Stimulated activated CD8-positive, alpha-beta memory T cell treated with anti-CD3 and anti-CD28 coated beads, Interleukin-7, amount 100 ng/mL, for 24 hours (primary cell): ENCODE results near the gene SPECC1L.

ENCODE experiments used
- DNase-seq: peaks from one replicate; pipeline ENCODE4 v3.0.0-alpha.2; 2020; ENCODE audit warnings: low read depth

SPECC1L gene

GRCh38 chr22:24416095-24416494, 145.5 kb downstream of the SPECC1L start:
- DNase-seq: no peak

DNA sequence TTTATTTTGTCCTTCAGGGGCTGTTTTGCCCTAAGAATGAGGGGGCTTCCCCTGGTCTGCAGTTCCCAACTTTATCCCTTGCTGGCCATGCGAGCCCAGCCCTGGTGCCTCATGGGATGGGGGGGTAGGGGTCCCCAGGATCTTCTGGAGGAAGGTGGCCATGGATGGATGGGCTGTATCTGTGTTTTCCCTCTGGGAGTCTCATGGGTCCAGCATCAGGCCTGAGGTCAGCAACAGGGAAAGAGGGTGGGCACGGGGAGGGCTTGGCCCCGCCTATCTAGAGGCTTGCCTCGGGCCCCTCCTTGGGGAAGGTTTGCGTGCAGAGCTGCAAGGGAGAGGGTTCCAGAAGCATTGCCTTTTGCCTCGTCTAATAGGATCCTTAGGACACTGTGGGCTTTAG, 146.0 kb downstream of the SPECC1L start:
- DNase-seq: no peak

DNA sequence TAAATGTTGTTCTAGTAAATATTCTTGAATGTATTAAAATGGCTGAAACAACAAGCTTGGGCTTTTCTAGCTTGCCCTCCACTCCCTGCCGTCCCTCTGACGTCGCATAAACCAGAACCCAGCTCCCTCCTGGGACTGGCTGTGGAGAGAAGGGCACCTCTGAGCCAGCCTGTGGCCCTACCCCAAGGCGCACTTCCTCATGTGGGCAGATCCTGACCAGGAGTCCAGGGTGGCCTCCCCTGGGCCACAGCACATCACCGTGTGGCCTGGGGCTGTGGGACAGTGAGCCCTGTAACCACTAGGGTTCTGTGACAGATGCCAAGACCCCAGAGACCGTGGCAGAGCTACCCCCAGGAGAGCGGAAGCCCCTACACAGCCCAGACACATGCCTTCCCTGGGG, 146.6 kb downstream of the SPECC1L start:
- no peak for DNase-seq

DNA sequence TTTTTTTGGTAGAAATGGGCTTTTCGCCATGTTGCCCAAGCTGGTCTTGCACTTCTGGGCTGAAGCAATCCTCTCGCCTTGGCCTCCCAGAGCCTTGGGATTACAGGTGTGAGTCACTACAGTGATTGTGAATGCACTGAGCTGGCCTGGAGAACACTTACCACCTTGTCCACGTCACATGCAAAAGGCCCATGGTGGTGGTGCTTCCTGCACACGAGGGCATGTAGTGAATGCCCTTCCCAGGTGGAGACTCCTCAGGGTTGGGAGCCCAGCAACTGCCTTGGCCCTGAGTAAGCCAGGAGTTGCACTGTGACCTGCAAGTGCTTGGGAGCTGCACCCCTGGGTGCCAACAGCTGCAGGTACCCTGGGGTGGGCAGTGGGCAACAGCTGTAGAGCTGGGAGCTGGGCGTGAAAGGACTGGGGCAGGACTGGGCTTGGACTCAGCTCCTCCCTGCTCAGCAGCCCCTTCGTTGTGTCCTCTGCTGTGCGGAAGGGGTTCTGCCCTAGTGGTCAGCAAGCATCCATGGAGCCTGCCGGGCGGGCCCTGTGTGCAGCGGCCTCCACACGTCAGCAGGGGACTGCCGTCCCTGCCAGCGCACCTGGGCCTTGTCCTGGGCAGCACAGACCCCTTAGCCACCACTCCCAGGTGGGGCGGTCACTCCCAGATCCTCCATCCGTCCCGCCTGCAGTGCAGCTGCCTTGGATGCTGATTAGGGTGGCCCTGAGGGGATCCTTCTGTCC, 147.4 kb downstream of the SPECC1L start:
- no peak for DNase-seq

DNA sequence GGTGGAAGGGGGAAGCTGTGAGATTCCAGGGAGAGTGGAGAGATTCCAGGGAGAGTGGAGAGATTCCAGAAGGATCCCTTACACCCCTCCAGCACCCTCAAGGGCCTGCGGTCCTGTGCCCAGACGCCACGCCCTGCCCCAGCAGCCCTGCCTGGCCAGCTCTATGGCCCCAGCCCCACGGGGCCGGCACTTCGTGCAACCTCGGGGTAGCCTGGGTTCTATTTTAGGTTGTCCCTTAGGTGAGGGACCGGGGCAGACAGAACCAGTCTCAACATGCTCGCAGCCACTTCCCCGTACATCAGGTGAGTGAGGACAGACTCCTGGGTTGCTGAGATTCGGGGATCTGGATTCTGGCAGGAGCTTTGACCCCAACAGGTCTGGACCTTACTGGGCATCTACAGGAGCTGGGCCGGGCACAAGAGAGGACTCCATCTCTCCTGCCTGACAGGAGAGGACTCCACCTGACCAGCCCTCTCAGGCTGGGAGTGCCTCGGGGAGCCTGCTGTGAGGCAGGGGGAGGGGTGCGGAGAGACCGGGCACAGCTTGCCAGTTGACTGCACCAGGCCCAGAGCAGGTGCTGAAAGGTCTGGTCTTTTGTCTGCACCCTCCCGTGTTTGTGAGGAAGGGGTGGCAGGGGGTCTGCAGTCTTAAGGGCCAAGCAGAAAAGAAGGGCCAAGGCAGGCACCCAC, 148.3 kb downstream of the SPECC1L start:
- no peak for DNase-seq

DNA sequence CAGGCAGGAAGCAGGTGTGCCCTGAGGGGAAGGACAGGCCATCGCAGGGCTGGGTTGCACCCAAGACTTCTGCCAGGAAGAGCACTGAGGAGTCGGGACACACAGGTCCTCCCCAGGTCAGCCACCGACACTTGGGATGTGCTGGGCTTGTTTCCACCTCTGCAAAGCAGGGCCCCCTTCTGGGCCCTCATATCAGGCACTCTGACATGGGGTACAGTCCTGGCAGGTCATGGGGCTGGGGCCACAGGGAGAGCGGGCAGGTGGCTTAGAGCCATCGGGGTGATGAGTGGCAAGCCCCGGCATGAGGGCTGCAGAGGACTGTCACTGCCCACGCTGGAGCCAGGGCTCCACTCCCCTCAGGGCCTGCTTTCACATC, 148.8 kb downstream of the SPECC1L start:
- DNase-seq: no peak

DNA sequence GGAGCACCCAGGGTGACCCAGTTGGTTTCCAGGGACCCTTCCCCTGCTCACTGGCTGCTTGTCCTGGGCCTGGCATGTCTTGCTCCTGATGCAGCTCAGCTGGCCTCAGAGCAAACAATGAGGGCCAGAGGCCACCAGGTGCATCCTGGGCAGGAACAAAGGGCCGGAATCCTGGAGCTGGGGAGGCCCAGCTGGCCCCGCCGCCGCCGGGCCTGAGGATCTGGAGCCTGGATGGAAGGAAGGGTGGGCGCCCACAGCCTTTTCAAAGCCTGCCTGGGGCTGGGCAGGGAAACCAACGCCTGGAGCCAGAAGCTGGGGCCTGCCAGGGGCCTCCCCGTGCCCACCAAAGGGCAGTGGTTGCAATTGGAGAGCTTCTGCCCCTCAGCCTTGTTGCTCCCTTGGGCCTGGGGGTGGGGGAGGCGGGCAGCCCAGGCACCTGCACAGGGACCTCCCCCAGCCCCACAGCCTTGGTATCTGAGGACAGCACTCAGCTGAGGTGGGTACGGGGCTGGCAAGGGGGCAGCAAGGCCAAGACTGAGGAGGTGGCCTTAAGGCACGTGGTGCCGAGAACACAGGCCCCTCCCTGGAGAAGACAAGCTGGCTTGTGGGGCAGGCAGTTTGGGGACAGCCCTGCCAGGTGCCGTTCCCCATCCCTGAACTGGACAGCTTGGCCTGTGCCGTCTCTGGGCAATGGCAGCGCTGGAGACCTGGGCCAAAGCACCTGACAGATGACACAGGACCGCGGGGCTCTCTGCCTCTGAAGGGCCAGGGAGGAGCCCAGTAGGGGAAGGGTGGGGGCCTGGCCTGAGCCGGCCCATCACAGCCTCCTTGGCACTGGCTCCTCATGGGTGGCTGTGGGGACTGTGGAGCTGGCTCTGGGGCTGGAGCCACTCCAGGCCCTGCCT, 149.7 kb downstream of the SPECC1L start:
- DNase-seq: no peak

GRCh38 chr22:24420977-24421343, 150.3 kb downstream of the SPECC1L start:
- DNase-seq: no peak

GRCh38 chr22:24421428-24421931, 150.8 kb downstream of the SPECC1L start:
- DNase-seq: no peak

GRCh38 chr22:24422102-24422665, 151.6 kb downstream of the SPECC1L start:
- DNase-seq: no peak

DNA sequence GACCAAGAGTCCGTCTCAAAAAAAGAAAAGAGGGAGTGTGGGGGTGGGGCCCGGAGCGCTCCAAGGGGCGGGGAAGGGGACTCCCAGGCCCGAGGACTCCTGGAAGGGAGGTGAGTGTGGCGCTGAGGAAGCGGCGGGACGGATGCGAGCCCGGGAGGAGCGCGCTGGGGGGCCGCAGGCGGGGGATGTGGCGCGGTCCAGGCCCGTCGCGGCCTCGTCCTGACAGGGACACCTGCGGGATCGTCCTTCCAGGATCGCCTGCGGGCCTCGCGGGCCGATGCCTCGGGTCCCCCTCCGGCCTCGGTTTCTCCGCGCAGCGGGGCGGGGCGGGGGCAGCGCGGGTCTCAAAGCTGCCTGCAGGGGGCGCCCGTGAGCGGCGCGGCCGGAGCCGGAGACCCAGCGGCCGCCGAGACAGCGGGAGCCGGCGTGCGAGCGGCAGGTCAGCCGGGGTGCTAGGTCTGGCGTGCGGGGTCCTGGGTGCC, 152.9 kb downstream of the SPECC1L start:
- peak; percentile 52 for DNase-seq

- DNase-seq: no peak
Measured at GRCh38 chr22:24424001-24424900, 153.6 kb downstream of the SPECC1L start.

GRCh38 chr22:24424901-24425775, 154.5 kb downstream of the SPECC1L start:
- no peak for DNase-seq

- no peak for DNase-seq
Measured at GRCh38 chr22:24426436-24426835, 155.8 kb downstream of the SPECC1L start.

- no peak for DNase-seq
Measured at GRCh38 chr22:24426851-24427499, 156.3 kb downstream of the SPECC1L start.

DNA sequence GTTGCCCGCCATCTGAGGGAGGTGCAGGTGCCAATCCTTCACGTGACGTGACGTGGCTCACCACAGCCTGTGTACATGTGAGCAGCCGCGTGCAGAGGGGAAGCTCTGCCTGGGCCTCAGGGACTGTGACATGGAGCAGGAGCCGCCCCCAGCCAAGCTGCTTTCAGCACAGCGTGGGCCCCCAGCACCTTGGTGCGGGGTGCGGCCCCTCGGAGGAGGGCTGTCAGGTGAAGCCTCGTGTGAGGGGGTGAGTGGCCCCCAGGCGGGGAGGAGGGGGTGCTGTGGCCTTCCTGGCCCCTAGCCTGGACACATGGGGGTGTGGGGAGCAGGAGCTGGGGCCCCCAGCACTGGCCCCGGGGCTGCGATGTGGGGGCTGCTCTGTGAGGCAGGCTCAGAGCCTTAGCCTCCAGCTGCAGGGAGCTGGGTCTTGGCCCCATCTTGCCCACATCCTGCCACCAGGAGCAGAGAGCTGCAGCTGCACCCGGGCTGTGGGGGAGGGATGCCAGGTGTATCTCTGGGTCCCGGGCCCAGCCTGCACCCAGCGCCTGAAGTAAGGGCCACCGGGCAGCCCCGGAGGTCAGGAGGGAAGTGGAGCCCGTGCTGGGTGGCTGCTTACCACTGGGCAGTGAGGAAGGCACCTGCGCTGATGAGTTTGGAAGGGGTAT, 157.0 kb downstream of the SPECC1L start, which contains the start of gene ADORA2A:
TSS of gene ADORA2A (plus strand) at position 100 of the 665 bp plus-strand sequence. CDS start 5,806 bp downstream, outside the sequence.
- DNase-seq: peak; percentile 63

GRCh38 chr22:24428751-24429410, 158.2 kb downstream of the SPECC1L start:
- DNase-seq: no peak
